Retinal pigment epithelial cell (primary cell): ENCODE data around the gene C1QTNF4.

Experiments used
- DNase-seq: peaks from one replicate; pipeline ENCODE4 v3.0.0-alpha.2; 2010; ENCODE audit warnings: low read depth
- H3K4me3 ChIP-seq: 2 replicates; pipeline ENCODE4 v1.5.1; 2011; ENCODE audit warnings: mild to moderate bottlenecking, low read length, control low read depth, moderate library complexity
- CTCF ChIP-seq: conservative IDR thresholded peaks from 2 replicates; pipeline ENCODE4 v1.5.1; 2011; ENCODE audit warnings: low read depth, low read length, control low read depth, inconsistent platforms

C1QTNF4 gene

GRCh38 chr11:47587039-47587716, 7.0 kb downstream of the C1QTNF4 start:
- H3K4me3 ChIP-seq: no peak overlapping the region
- no peak for DNase-seq
- no peak for TF ChIP-seq CTCF

GRCh38 chr11:47586098-47586855, 7.9 kb downstream of the C1QTNF4 start, which contains the start of gene FAM180B:
Gene FAM180B, plus strand, starts transcription at chr11:47586678. Its CDS starts 91 bp downstream, at chr11:47586769.
- DNase-seq: no peak
- no peak within 1 kb of the TSS for H3K4me3 ChIP-seq
- TF ChIP-seq CTCF: no peak

GRCh38 chr11:47583844-47584243, 10.4 kb downstream of the C1QTNF4 start:
- no peak for TF ChIP-seq CTCF
- no peak for DNase-seq

GRCh38 chr11:47578524-47579494, 15.4 kb downstream of the C1QTNF4 start, which contains the start of the genes KBTBD4 and NDUFS3:
Gene KBTBD4, minus strand, starts transcription at chr11:47578970. Its CDS starts 19 bp downstream, at chr11:47578951.
Gene NDUFS3, plus strand, starts transcription at chr11:47579074. Its CDS starts 18 bp downstream, at chr11:47579092.
- peak within 1 kb of the TSS; percentile 98 for H3K4me3 ChIP-seq
- TF ChIP-seq CTCF: no peak
- peak; percentile 62 for DNase-seq

More at GRCh38 chr11:47583844-47584243, 10.4 kb downstream of the C1QTNF4 start:
- no peak overlapping the region for H3K4me3 ChIP-seq

GRCh38 chr11:47577460-47578041, 16.7 kb downstream of the C1QTNF4 start:
- TF ChIP-seq CTCF: no peak
- no peak for DNase-seq
- peak overlapping the region; percentile 98 for H3K4me3 ChIP-seq

- no peak for DNase-seq
- H3K4me3 ChIP-seq: no peak overlapping the region
- no peak for TF ChIP-seq CTCF
These were observed 20.9 kb downstream of the C1QTNF4 start for GRCh38 chr11:47573321-47573720.
